A549 treated with dexamethasone at 1 μM for 4 hours (cell line): ENCODE results near the gene SLC13A2. TPM values are rescaled to one million over a fixed set of nuclear protein-coding genes. Genes with fewer than 3 reads are reported as not detected.

Experiments used
- total RNA-seq: library from RNA; stranded (reverse); fragments of 200-300 nt; extraction: Qiagen RNA extraction; gene quantifications from 5 replicates; pipeline ENCODE4 v1.2.3, GENCODE V29; 2022

The SLC13A2 gene, protein sequence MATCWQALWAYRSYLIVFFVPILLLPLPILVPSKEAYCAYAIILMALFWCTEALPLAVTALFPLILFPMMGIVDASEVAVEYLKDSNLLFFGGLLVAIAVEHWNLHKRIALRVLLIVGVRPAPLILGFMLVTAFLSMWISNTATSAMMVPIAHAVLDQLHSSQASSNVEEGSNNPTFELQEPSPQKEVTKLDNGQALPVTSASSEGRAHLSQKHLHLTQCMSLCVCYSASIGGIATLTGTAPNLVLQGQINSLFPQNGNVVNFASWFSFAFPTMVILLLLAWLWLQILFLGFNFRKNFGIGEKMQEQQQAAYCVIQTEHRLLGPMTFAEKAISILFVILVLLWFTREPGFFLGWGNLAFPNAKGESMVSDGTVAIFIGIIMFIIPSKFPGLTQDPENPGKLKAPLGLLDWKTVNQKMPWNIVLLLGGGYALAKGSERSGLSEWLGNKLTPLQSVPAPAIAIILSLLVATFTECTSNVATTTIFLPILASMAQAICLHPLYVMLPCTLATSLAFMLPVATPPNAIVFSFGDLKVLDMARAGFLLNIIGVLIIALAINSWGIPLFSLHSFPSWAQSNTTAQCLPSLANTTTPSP
- 0.07 to 0.20 TPM (median 0.12 TPM) in 5 replicates for total RNA-seq

DNA sequence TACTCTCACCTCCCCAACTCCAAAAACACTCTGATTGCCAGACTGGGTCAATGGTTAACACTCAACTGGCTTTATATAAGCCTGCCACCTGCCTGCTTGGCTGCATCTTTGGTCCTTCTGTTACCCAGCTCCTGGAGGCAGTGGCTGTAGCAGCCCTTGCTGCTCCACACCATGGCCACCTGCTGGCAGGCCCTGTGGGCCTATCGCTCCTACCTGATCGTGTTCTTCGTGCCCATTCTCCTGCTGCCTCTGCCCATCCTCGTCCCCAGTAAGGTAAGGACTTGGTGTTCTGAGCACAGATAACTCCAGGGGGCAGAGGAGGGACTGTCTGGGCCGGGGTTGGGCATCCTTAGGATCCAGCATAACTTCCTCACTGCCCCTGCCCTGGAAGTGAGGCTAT is at the start of gene SLC13A2:
TSS of gene SLC13A2 (plus strand) at position 103 of the 400 bp plus-strand sequence. CDS start at position 172, 69 bp downstream.

DNA sequence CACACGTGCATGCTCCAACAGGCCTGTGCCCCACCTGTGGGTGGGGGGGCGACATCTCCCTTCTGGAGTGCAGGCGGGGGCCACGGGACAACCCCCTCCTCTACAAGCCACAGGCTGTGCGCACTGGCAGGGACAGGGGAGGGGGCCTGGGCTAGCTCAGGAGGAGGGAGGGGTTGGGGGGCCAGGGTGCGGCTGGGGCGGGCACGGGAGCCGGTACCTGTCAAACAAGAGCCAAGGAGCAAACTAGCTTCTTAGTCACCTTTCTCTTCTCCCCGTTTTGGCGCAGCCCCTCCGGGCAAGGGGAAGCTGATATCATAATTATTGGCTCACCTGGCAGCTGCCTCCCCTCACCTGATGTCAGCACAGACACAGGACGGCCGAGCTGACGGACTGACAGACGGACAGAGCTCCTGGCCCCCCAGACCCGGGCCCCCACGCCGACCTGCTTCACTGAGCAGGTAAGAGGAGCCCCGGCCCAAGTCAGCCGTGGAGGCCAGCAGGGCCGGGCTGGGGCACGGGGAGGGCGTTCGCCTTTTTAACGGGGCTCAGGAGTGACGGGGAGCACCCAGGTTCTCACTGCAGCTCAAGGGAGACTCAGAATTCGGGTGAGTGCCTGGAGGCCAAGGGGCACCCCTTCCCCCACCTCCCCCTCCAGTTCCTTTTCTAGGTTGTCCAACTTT is 32.7 kb downstream of the SLC13A2 start, which contains the start of gene FOXN1:
TSS of gene FOXN1 (plus strand) at position 363 of the 680 bp plus-strand sequence. CDS start 17,622 bp downstream, outside the sequence.

Other genes with a start within 250 kb of the SLC13A2 start
- 44.9 to 56.4 TPM (median 51.5 TPM) in 5 replicates for gene TMEM97, start 154.4 kb upstream of the SLC13A2 start, total RNA-seq
- 45.8 to 50.6 TPM (median 47.7 TPM) in 5 replicates for gene IFT20, start 138.2 kb upstream of the SLC13A2 start, total RNA-seq
- 40.3 to 55.6 TPM (median 51.0 TPM) in 5 replicates for gene TNFAIP1, start 137.9 kb upstream of the SLC13A2 start, total RNA-seq
- 144 to 174 TPM (median 169 TPM) in 5 replicates for gene POLDIP2, start 116.1 kb upstream of the SLC13A2 start, total RNA-seq
- not detected in 5 replicates for gene SEBOX, start 108.4 kb upstream of the SLC13A2 start, total RNA-seq
- 15.3 to 21.2 TPM (median 19.1 TPM) in 5 replicates for gene VTN, start 103.3 kb upstream of the SLC13A2 start, total RNA-seq
- 3.7 to 6.7 TPM (median 5.4 TPM) in 5 replicates for gene SARM1, start 102.0 kb upstream of the SLC13A2 start, total RNA-seq
- gene SLC46A1, start 67.4 kb upstream of the SLC13A2 start, total RNA-seq = 14.3 to 19.8 TPM (median 19.4 TPM) in 5 replicates
- 0.02 to 0.03 TPM (median 0.02 TPM) in 3 of 5 replicates, not detected in the others for gene FOXN1, start 32.7 kb downstream of the SLC13A2 start, total RNA-seq
- gene UNC119, start 79.0 kb downstream of the SLC13A2 start, total RNA-seq = 21.9 to 31.8 TPM (median 29.0 TPM) in 5 replicates
- 54.1 to 65.1 TPM (median 60.5 TPM) in 5 replicates for gene PIGS, start 97.9 kb downstream of the SLC13A2 start, total RNA-seq
- 1.4 to 2.5 TPM (median 2.0 TPM) in 5 replicates for gene ALDOC, start 103.3 kb downstream of the SLC13A2 start, total RNA-seq
- 64.8 to 73.8 TPM (median 69.0 TPM) in 5 replicates for gene SPAG5, start 125.4 kb downstream of the SLC13A2 start, total RNA-seq
- gene RSKR, start 140.5 kb downstream of the SLC13A2 start, total RNA-seq = 1.8 to 5.6 TPM (median 4.3 TPM) in 5 replicates
- gene BLTP2, start 171.5 kb downstream of the SLC13A2 start, total RNA-seq = 58.8 to 74.2 TPM (median 69.1 TPM) in 5 replicates
- 75.2 to 84.3 TPM (median 77.7 TPM) in 5 replicates for gene SDF2, start 188.3 kb downstream of the SLC13A2 start, total RNA-seq
- gene SUPT6H, start 188.6 kb downstream of the SLC13A2 start, total RNA-seq = 56.8 to 83.6 TPM (median 78.1 TPM) in 5 replicates
- 0.87 to 1.6 TPM (median 1.4 TPM) in 5 replicates for gene PROCA1, start 238.2 kb downstream of the SLC13A2 start, total RNA-seq
- 192 to 231 TPM (median 217 TPM) in 5 replicates for gene RAB34, start 244.2 kb downstream of the SLC13A2 start, total RNA-seq
- gene RPL23A, start 246.3 kb downstream of the SLC13A2 start, total RNA-seq = 1,532 to 2,344 TPM (median 1,598 TPM) in 5 replicates